IPS-NIHi7 (cell line): Measurements from ENCODE around the gene MTMR3.
"Not testable (repeated sequence)": the region's sequence is repeated elsewhere in the genome, so short reads cannot be mapped to it uniquely, and the experiment has no call there.

Experiments
- DNase-seq: peaks from one replicate; pipeline ENCODE4 v3.0.0; 2012; ENCODE audit warnings: mixed read lengths; ENCODE audit errors: extremely low spot score

MTMR3 gene

DNA sequence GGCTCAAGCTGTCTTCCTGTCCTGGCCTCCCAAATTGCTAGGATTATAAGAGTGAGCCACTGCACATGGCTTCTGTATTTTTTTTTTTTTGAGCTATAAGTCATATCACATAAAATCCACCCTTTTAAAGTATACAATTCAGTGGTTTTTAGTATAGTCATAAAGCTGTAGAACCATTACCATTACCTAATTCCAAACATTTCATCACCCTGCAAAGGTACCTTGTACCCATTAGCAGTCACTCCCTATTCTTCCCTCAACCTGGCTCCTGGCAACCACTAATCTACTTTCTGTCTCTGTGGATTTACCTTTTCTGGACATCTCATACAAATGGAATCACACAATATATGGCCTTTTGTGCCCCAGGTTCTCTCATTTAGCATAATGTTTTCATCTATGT lies 84.5 kb downstream of the MTMR3 start:
- DNase-seq: no peak

- no peak for DNase-seq
Observed at GRCh38 chr22:29971607-29972006, 88.6 kb downstream of the MTMR3 start.

- DNase-seq: no peak
Observed at GRCh38 chr22:29972121-29972520, 89.1 kb downstream of the MTMR3 start.

GRCh38 chr22:29973269-29973668 lies 90.3 kb downstream of the MTMR3 start:
- DNase-seq: no peak

GRCh38 chr22:29973680-29974079 lies 90.7 kb downstream of the MTMR3 start:
- DNase-seq: not testable (repeated sequence)

DNA sequence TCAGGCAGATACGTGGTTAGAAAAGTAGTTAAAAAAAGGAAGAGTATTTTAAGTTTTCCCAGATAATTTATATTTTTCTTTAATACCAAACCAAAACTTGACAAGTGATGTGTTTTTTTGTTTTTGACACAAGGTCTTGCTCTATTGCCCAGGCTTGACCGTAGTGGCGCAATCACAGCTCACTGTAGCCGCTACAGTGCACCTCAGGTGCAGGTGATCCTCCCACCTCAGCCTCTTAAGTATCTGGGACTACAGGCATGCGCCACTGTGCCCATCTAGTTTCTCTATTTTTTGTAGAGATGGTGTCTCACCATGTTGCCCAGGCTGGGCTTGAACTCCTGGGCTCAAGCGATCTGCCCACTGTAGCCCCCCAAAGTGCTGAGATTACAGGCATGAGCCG lies 92.5 kb downstream of the MTMR3 start:
- no peak for DNase-seq

- no peak for DNase-seq
Observed at GRCh38 chr22:29977107-29977506, 94.1 kb downstream of the MTMR3 start.

DNA sequence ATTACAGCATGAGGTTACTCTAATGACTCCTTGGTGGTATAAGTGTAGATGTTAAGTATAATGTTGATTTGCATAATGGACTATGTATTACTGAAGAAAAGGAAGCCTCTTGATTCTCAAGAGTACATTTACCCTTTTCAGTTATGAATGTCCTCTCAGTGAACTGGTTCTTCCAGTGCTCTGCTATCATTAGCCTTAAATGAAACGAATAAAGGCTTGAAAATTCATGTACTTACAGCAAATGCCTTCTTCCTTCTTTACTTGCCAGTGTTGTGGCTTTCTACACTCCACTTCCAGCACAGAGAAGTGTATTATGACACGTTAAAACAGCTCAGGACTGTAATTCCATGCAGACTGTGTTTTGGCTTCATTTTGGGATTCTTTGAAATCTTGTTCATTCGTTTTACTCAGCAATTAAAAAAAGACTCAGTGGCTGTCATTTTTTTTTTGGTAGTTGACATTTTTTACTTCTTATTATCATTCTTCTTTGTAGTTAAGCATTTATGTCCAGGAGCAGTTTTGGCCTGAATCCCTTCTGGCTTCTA lies 96.9 kb downstream of the MTMR3 start:
- no peak for DNase-seq

GRCh38 chr22:29983296-29983917 lies 100.4 kb downstream of the MTMR3 start:
- DNase-seq: no peak

GRCh38 chr22:29985912-29986311 lies 102.9 kb downstream of the MTMR3 start:
- DNase-seq: no peak

DNA sequence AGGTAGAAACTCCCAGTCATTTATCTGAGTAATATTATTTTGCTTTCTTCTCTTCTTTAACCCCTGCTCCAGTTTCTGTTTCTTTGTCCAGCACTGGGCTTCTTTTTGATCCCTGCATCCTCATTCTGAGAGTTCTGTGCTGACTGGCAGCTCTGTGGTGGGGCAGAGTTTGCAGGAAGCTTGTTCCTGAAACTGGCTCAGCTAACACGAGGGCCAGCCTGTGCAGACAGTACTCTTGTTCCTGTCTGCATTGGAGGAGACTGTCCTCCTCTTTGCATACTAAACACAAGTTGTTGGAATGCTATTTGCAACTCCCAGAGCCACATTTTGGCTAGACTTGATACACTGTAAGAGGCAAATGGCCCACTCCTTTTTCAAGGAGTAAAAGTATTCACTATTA lies 104.2 kb downstream of the MTMR3 start:
- no peak for DNase-seq

- no peak for DNase-seq
Observed at GRCh38 chr22:29988719-29989118, 105.7 kb downstream of the MTMR3 start.

- no peak for DNase-seq
Observed at GRCh38 chr22:29989446-29989845, 106.5 kb downstream of the MTMR3 start.

- no peak for DNase-seq
Observed at GRCh38 chr22:29992341-29993275, 109.6 kb downstream of the MTMR3 start.

DNA sequence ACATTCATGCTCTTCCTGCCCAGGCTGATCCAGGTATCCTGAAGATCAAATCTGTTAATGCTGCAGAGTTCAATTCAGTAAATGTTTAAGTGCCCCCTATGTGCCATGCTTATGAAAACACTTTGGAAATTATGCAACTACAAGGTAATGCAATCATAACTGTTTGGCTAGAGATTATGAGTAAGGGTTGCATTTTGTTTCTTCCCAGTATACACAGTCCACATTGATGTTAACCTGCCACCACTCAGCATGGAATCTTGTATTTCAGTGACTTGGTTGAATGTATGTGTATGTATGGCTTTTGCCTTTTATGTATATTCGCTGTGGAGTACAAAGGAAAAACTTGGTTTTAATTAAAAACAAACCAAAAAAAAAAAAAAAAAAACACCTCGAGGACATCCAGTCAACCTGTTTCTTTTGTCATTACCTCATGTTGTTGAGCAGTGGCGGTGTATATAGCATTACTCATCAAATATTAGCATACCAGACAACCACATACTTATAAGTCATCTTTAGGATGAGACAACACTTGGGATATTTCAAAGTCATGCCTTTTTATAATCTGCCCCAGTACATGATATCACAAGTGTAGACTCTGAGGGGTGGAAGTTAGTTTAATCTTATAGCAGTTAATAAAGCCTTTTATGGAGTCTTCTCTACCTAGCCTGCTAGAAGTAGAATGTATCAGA lies 111.2 kb downstream of the MTMR3 start:
- DNase-seq: no peak

- DNase-seq: no peak
Observed at GRCh38 chr22:29994943-29995342, 112.0 kb downstream of the MTMR3 start.

DNA sequence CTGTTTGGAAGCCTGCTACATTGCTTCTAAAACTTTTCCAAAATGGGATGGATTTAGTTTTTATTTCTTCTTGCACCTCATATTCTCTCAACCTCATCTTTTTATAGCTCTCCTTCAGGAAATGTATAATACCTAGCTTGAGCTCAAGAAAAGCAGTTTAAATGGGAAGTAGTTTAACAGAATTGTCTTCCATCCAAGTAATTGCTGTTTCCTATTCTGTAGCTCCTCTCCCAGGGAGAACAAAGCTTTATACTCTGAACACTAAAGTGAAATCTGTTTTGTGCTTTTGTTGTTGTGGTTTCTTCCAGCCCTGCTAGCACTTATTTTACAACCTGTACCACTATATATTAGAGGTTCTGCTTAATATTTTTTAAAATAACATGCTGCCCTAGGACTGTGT lies 114.1 kb downstream of the MTMR3 start:
- no peak for DNase-seq

- DNase-seq: no peak
Observed at GRCh38 chr22:29997516-29997915, 114.5 kb downstream of the MTMR3 start.

GRCh38 chr22:29998627-29999384 lies 115.8 kb downstream of the MTMR3 start:
- no peak for DNase-seq

GRCh38 chr22:30000566-30000965 lies 117.6 kb downstream of the MTMR3 start:
- no peak for DNase-seq

DNA sequence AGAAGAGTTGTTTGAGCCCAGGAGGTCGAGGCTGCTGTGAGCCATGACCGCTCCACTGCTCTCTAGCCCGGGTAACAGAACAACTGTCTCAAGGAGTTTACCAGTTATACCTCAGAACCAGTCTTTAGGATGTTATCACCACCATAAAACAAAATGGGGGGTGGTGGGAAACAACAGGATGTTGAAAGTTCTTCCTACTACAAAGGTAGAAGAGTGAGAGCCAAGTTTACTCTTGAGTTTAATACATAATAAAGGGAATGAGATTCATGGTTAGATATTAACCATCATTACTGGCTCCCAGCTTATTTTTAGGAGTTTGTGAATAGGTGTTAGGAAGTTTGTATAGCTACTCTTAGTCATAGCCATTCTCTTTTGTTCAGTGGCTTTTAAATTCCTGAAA lies 118.5 kb downstream of the MTMR3 start:
- DNase-seq: no peak
